IMR-90 (cell line): Measurements from ENCODE around the gene FGGY.
A peak's percentile ranks its signal among the peaks of the same experiment; 100 is the strongest.

Experiments
- CTCF ChIP-seq: conservative IDR thresholded peaks from 2 replicates; pipeline ENCODE4 v1.5.1; 2012; ENCODE audit warnings: mild to moderate bottlenecking, low read depth, low read length, improper control_type of control experiment
- ELK1 ChIP-seq: fragments of 150-350 bp; IDR thresholded peaks from 2 replicates; pipeline ENCODE4 v1.6.1; 2016; ENCODE audit warnings: low read depth, mild to moderate bottlenecking, low read length, moderate library complexity, borderline replicate concordance
- MXI1 ChIP-seq: IDR thresholded peaks from 2 replicates; pipeline ENCODE4 v1.6.1; 2012; ENCODE audit warnings: low read depth, mild to moderate bottlenecking, low read length, moderate library complexity, borderline replicate concordance
- NFE2L2 ChIP-seq: fragments of 150-350 bp; IDR thresholded peaks from 2 replicates; pipeline ENCODE4 v1.6.1; 2016; ENCODE audit warnings: low read depth, mild to moderate bottlenecking, low read length
- POLR2A ChIP-seq: IDR thresholded peaks from 2 replicates; pipeline ENCODE4 v1.6.1; 2012; ENCODE audit warnings: mild to moderate bottlenecking, low read depth, low read length
- RAD21 ChIP-seq: IDR thresholded peaks from 2 replicates; pipeline ENCODE4 v1.6.1; 2012; ENCODE audit warnings: low read length, improper control_type of control experiment
- RCOR1 ChIP-seq: IDR thresholded peaks from 2 replicates; pipeline ENCODE4 v1.6.1; 2012; ENCODE audit warnings: mild to moderate bottlenecking, low read length, improper control_type of control experiment; ENCODE audit not compliant: insufficient replicate concordance
- RFX5 ChIP-seq: IDR thresholded peaks from 2 replicates; pipeline ENCODE4 v1.8.0; 2012; ENCODE audit warnings: low read depth, mild to moderate bottlenecking, low read length, moderate library complexity
- TF ChIP-seq, protein P1 (sequence below): fragments of 150-350 bp; IDR thresholded peaks from 2 replicates; pipeline ENCODE4 v1.6.1; 2017; ENCODE audit warnings: mild to moderate bottlenecking, antibody characterized with exemption, low read length, low read depth

DNA sequence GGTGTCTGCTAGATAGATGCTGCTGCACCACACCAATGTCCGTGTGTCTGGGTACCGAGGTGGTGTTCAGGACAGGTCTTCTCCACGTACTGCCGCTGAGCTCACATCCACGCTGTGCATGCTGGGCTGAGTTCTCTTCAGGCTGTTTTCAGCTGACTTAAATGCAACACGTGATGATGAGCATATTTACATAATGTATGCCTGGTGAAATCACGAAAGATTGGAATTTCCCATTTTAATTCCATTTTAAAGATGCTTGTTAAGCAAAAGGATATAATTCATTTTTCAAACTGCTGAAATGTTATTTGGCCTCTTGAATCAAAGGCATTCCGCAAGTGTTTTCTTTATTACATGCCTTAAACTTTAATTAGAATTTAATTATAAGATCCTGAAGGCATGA, 107.9 kb downstream of the FGGY start:
- TF ChIP-seq CTCF: no peak
- TF ChIP-seq POLR2A: no peak
- TF ChIP-seq, protein P1, sequence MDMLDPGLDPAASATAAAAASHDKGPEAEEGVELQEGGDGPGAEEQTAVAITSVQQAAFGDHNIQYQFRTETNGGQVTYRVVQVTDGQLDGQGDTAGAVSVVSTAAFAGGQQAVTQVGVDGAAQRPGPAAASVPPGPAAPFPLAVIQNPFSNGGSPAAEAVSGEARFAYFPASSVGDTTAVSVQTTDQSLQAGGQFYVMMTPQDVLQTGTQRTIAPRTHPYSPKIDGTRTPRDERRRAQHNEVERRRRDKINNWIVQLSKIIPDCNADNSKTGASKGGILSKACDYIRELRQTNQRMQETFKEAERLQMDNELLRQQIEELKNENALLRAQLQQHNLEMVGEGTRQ: peak; percentile 26; the same call in 1 of the 2 replicates
- no peak for TF ChIP-seq NFE2L2
- no peak for TF ChIP-seq RCOR1
- no peak for TF ChIP-seq ELK1
- no peak for TF ChIP-seq MXI1
- no peak for TF ChIP-seq RAD21
- no peak for TF ChIP-seq RFX5
